Tibial nerve (tissue), 4 donors: ENCODE data around the gene ASTN2. TPM values are rescaled to one million over a fixed set of nuclear protein-coding genes. Genes with fewer than 3 reads are reported as not detected.

ENCODE experiments used
- DNase-seq, 2 donors: peaks; one replicate each; pipeline ENCODE4 v3.0.0-alpha.2; 2019; ENCODE audit warnings: low spot score in 2 of 2
- H3K27ac ChIP-seq, 4 donors: fragments of 200-600 bp; sonication (generic) in 3 of 4; one replicate each; pipeline ENCODE4 v1.5.1; 2017 to 2019; ENCODE audit warnings: mild to moderate bottlenecking in 1 of 4
- H3K27me3 ChIP-seq, 2 donors: fragments of 200-600 bp; sonication (generic) in 1 of 2; one replicate each; pipeline versions ENCODE4 v1.5.1 to v1.6.0; 2017 to 2019
- H3K36me3 ChIP-seq, 3 donors: fragments of 200-600 bp; sonication (generic); one replicate each; pipeline ENCODE4 v1.5.1; 2018 to 2019
- H3K4me1 ChIP-seq, 4 donors: fragments of 200-600 bp; sonication (generic) in 3 of 4; one replicate each; pipeline ENCODE4 v1.5.1; 2017 to 2019
- H3K4me3 ChIP-seq, 4 donors: fragments of 200-600 bp; sonication (generic) in 3 of 4; one replicate each; pipeline ENCODE4 v1.5.1; 2017 to 2019; ENCODE audit warnings: mild to moderate bottlenecking in 1 of 4, moderate library complexity in 1 of 4
- H3K9me3 ChIP-seq, 4 donors: fragments of 200-600 bp; sonication (generic) in 3 of 4; one replicate each; pipeline ENCODE4 v1.5.1; 2017 to 2019
- CTCF ChIP-seq, 5 experiments: fragments of 200-600 bp in 3 of 5; fragments of 450-650 bp in 2 of 5; sonication (generic) in 3 of 5; IDR thresholded peaks; one replicate each; pipeline ENCODE4 v1.5.1; 2016 to 2019; ENCODE audit warnings: antibody characterized with exemption in 5 of 5, mild to moderate bottlenecking in 3 of 5, moderate library complexity in 2 of 5
- EP300 ChIP-seq, 2 donors: sonication (generic); formaldehyde crosslinking; IDR thresholded peaks; one replicate each; pipeline ENCODE4 v1.6.1; 2017; ENCODE audit warnings: antibody characterized with exemption in 2 of 2, mild to moderate bottlenecking in 1 of 2
- POLR2A ChIP-seq, 2 donors: fragments of 450-650 bp; IDR thresholded peaks; one replicate each; pipeline ENCODE4 v1.6.1; 2017; ENCODE audit warnings: antibody characterized with exemption in 2 of 2, mild to moderate bottlenecking in 2 of 2, moderate library complexity in 2 of 2
- WGBS, 2 donors: methylation state at CpG; one replicate each; pipeline ENCODE4 v1.1.5; 2018; 5-methylcytosine and 5-hydroxymethylcytosine counted together
- total RNA-seq, 4 donors: library from RNA; depleted of rRNA; stranded (reverse); fragments of >200 nt; gene quantifications; one replicate each; pipeline ENCODE4 v1.1.0, GENCODE V29; 2016

The ASTN2 gene
- total RNA-seq, 4 donors from 2014 or later, result 9.0 to 14.9 (median 12.3) TPM

DNA sequence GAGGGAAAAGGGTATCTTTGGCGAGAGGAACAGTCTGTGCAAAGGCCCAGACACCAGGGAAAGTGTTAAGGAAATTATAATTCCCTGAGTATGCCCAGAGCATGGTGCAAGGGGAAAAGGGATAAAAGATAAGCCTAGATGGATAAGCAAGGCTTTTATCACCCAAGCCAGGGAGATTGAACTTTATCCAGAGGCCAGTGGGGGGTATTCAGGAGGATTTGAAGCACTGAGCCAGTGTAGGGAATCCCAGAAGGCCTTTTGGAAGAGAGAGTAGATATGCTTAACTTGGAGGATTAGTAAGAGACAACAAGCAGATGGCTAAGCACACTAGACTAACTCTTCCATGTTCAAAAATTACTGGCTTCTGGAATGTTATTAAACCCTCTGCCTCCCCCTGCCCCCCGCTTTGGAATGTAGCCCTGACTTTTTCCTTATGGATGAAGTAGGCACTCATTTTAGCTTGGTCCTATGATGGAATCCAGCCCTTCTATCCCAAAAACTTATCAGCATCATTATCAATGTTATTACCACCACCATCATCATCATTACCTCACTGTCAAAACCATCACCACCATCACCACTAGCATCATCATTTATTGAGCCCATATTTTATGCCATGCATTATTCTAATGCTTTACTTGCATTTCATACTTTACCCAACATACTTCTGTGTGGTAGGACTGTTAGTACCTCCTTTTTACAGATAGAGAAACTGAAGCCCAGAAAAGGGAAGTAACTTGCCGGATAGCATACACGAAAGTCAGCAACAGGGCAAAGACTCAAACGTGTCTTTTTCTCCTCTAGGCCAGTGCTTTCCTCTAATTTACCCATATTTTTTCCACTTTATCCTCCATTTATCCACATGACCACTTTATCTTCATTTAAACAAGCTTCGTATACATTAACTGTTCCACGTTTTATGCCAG, 1024.3 kb downstream of the ASTN2 start:
- no peak overlapping the region for H3K27ac ChIP-seq
- WGBS, 2 donors, result 80 to 85% methylated on average over 7 of the region's 7 CpGs
- no peak for DNase-seq
- no peaks in the 10 kb centered on the region for H3K9me3 ChIP-seq
- no peak overlapping the region for H3K4me3 ChIP-seq
- H3K4me1 ChIP-seq, result no peaks in the 10 kb centered on the region
- no peaks in the 10 kb centered on the region for H3K27me3 ChIP-seq
- TF ChIP-seq POLR2A (IDR thresholded peaks at IDR 0.05), result no peak
- TF ChIP-seq CTCF (IDR thresholded peaks at IDR 0.05), result no peak
- TF ChIP-seq EP300 (IDR thresholded peaks at IDR 0.05), result no peak
- H3K36me3 ChIP-seq, result peaks cover 0 to 14% (median 0%) of the 10 kb centered on the region in 3 donors

DNA sequence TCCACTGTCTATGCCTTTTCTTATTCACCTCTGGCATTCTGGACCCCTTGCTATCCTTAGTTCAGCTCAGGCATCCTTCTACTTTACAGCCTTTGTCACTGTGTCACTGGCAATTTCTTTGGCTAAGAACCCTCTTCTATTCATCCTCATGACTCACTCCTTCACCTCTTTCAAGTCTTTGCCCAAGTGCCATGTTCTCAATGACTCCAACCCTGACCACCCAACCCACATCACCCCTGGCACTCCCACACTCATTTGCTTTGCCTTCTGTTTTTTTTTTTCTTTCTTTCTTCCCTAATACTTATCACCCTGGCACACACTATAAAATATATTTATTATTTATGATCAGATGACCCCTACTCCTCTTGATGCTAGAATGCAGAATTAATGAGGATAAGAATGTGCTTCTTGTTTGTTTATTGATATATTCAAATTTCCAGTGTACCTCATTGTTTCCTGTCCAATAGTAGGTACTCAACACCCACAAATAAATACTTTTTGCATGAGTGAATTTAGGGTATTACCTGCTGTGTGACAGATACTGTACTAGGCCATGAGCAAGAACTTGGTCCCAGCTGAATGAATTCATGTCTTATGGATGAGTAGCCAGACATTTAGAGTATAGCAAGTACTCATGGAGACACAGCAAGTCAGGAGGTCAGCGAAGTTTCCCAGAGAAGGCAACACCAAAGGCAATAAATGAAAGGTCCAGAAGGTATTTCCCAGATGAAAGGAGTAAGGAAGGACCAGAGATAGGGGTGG, 1025.1 kb downstream of the ASTN2 start:
- no peak for DNase-seq
- Histone ChIP-seq H3K4me1 (no peaks in the 10 kb centered on the region), H3K27me3 (no peaks in the 10 kb centered on the region), H3K4me3 (no peak overlapping the region), H3K9me3 (no peaks in the 10 kb centered on the region), H3K27ac (no peak overlapping the region), H3K36me3 (peaks cover 0 to 14% (median 0%) of the 10 kb centered on the region in 3 donors)
- TF ChIP-seq POLR2A (IDR thresholded peaks at IDR 0.05) (no peak), CTCF (IDR thresholded peaks at IDR 0.05) (no peak), EP300 (IDR thresholded peaks at IDR 0.05) (no peak)
- 97% methylated on average over 1 of the region's 1 CpG for WGBS, 2 donors

- WGBS, 2 donors, result 71 to 73% methylated on average over 6 of the region's 6 CpGs
- H3K9me3 ChIP-seq, result no peaks in the 10 kb centered on the region
- no peaks in the 10 kb centered on the region for H3K27me3 ChIP-seq
- TF ChIP-seq POLR2A (IDR thresholded peaks at IDR 0.05) (no peak), CTCF (IDR thresholded peaks at IDR 0.05) (no peak), EP300 (IDR thresholded peaks at IDR 0.05) (no peak)
- no peak overlapping the region for H3K27ac ChIP-seq
- peaks cover 0 to under 1% (median 0%) of the 10 kb centered on the region in 4 donors for H3K4me1 ChIP-seq
- peaks cover 0 to 10% (median 0%) of the 10 kb centered on the region in 3 donors for H3K36me3 ChIP-seq
- no peak overlapping the region for H3K4me3 ChIP-seq
- DNase-seq, result no peak
Measured at GRCh38 chr9:116387934-116388698, 1026.7 kb downstream of the ASTN2 start.

- Histone ChIP-seq H3K36me3 (no peaks in the 10 kb centered on the region), H3K4me1 (peaks cover 0 to 10% (median 0%) of the 10 kb centered on the region in 4 donors), H3K9me3 (no peaks in the 10 kb centered on the region), H3K4me3 (no peak overlapping the region), H3K27ac (no peak overlapping the region), H3K27me3 (no peaks in the 10 kb centered on the region)
- WGBS, 2 donors, result 60 to 62% methylated on average over 4 of the region's 4 CpGs
- no peak for TF ChIP-seq POLR2A (IDR thresholded peaks at IDR 0.05)
- no peak for TF ChIP-seq EP300 (IDR thresholded peaks at IDR 0.05)
- TF ChIP-seq CTCF (IDR thresholded peaks at IDR 0.05), result no peak
- DNase-seq, result no peak
Measured at GRCh38 chr9:116383936-116384335, 1030.9 kb downstream of the ASTN2 start.
